ENCODE measurements around the gene TECTB. TPM values are rescaled to one million over a fixed set of nuclear protein-coding genes. Genes with fewer than 3 reads are reported as not detected.

TECTB gene
- total RNA-seq, 1 donor, result not detected

DNA sequence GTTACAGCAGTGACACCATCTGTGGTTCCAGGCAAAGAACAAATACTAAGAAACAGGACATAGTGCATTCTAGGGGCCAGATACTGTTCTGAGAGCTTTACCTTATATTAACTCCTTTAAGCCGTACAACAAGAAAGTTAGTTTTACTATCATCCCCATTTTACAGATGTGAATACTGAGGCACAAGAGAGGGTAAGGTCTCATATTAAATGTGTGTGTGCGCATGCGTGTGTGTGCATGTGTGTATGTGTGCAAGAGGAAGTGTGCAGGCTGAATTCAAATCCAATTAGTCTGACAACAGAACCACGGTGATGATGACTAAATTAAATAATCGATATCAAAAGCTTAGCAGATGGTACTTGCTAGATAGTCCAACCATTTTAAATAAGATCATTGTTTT, 11.0 kb downstream of the TECTB start:
- TF ChIP-seq, protein P1, sequence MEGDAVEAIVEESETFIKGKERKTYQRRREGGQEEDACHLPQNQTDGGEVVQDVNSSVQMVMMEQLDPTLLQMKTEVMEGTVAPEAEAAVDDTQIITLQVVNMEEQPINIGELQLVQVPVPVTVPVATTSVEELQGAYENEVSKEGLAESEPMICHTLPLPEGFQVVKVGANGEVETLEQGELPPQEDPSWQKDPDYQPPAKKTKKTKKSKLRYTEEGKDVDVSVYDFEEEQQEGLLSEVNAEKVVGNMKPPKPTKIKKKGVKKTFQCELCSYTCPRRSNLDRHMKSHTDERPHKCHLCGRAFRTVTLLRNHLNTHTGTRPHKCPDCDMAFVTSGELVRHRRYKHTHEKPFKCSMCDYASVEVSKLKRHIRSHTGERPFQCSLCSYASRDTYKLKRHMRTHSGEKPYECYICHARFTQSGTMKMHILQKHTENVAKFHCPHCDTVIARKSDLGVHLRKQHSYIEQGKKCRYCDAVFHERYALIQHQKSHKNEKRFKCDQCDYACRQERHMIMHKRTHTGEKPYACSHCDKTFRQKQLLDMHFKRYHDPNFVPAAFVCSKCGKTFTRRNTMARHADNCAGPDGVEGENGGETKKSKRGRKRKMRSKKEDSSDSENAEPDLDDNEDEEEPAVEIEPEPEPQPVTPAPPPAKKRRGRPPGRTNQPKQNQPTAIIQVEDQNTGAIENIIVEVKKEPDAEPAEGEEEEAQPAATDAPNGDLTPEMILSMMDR (IDR thresholded peaks at IDR 0.05; ENCODE audit: insufficient read depth, low read length), result no peak
- no peak for DNase-seq (ENCODE audit: low read depth)
- H3K4me3 ChIP-seq (ENCODE audit: low read depth, low read length), result no peak overlapping the region

GRCh38 chr10:112295853-112296830, 12.9 kb downstream of the TECTB start:
- no peak overlapping the region for H3K4me3 ChIP-seq (ENCODE audit: low read depth, low read length)
- TF ChIP-seq, protein P1 (IDR thresholded peaks at IDR 0.05; ENCODE audit: insufficient read depth, low read length), result no peak
- peak; percentile 32 for DNase-seq (ENCODE audit: low read depth)

DNA sequence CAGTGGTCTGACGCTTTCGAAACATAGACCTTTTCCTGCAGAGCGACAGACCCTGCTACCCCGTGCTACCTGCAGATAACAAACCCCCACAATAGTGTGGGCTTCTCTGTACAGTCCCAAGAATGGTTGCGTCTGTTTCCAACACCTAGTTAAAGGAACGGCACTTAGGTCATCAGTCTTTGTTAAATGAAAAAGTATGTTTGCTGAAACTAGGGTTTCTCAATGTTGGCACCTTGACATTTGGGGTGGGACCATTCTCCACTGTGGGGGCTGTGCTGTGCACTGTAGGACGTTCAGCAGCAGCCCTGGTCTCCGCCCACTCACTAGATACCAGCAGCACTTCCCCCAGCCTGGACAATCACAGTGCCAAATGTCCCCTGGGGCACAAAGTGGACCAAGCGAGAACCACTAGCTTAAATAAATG, 13.7 kb downstream of the TECTB start:
- DNase-seq (ENCODE audit: low read depth), result no peak
- TF ChIP-seq, protein P1 (IDR thresholded peaks at IDR 0.05; ENCODE audit: insufficient read depth, low read length), result no peak
- no peak overlapping the region for H3K4me3 ChIP-seq (ENCODE audit: low read depth, low read length)

DNA sequence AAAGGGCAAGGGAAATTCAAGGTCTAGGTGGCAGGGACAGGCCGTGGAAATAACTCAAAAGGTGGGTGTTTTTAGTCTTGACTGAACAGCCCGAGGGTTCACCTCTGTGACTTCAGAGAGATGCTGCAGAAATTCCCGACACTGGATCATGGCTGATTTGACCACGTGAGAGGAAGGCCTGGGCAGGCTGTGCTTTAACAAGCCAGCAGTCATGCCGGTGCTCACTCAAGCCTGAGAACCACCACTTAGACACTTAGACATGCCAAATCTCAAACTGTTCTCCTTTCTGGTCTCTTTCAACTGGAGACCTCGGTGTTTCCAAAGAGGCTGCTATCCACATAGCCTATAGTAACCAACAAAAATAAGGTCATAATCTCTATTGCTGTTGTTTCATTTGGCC, 15.4 kb downstream of the TECTB start:
- H3K4me3 ChIP-seq (ENCODE audit: low read depth, low read length), result no peak overlapping the region
- DNase-seq (ENCODE audit: low read depth), result no peak
- TF ChIP-seq, protein P1 (IDR thresholded peaks at IDR 0.05; ENCODE audit: insufficient read depth, low read length), result no peak

DNA sequence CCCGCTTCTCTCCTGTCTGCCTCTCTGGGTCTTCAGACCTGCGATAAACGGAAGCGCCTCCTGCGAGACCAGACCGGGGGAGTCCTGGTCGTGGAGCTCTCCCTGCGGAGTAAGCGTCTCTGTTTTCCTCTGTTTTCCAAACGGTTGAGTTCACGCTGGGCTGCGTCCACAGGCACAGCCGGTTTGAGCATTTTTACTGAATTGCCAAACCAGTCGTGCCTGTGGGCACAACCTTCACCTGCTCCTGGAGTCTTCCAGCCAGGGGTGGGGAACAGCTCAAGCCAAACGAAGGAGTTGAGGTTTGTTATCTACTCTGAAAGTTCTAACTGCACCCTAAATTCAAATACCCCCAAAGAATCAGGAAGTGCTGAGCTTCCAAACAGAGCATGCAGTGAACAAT, 16.3 kb downstream of the TECTB start:
- H3K4me3 ChIP-seq (ENCODE audit: low read depth, low read length), result no peak overlapping the region
- no peak for DNase-seq (ENCODE audit: low read depth)
- TF ChIP-seq, protein P1 (IDR thresholded peaks at IDR 0.05; ENCODE audit: insufficient read depth, low read length), result no peak

- no peak for DNase-seq (ENCODE audit: low read depth)
- TF ChIP-seq, protein P1 (IDR thresholded peaks at IDR 0.05; ENCODE audit: insufficient read depth, low read length), result no peak
- no peak overlapping the region for H3K4me3 ChIP-seq (ENCODE audit: low read depth, low read length)
Measured at GRCh38 chr10:112302335-112302734, 19.1 kb downstream of the TECTB start.

Data from fibroblast of the aortic adventitia (primary cell).